GM21825 (cell line): Measurements from ENCODE around the gene UQCRC1.

Experiments used
- ATAC-seq: cut with Tn5 transposase; IDR thresholded peaks from one replicate; pipeline ENCODE4 v1.9.1; 2021; ENCODE audit warnings: mild to moderate bottlenecking, moderate library complexity; ENCODE audit not compliant: unreplicated experiment

UQCRC1 gene

DNA sequence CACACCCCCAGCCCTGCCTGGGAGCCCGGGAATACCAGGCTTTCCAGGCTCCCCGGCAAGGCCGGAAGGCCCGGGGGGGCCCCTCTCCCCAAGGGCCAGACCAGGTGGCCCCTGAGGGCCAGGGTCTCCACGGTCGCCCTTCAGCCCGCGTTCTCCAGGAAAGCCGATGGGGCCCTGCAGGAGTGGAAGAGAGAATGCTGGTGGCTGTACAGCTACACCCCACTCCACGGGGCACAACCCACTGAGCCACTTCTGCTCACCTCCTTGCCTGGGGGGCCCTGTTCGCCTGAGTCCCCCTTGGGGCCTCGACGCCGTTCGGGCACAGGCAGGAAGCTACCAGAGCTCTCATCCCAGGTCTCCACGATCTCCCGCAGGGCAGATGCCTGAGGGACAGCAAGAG lies 34.1 kb downstream of the UQCRC1 start:
- no peak for ATAC-seq

DNA sequence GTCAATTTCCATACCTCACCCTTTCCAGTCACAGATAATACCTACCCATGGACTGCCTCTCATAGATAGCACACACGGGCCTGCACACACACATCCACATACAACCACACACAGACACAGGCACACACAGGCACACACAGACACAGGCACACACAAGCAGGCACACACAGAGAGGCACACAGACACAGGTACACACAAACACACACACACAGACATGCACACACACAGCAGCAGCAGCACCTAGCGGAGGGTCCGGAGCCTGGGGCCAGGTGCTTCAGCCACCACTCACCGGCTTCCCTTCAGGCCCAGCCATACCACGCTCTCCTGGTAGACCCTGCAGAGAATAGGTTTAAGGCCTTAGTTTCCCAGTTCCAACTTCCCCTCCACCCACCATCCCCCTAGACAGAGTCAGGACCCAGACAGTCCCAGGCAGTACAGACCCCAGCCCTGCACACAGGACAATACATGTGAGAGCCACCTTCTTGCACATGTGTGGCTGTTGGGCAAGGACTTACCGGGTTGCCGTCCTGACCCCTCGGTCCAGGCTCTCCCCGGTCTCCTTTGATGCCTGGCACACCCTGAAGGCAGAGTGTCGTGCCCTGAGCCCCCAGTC lies 35.4 kb downstream of the UQCRC1 start:
- no peak for ATAC-seq

DNA sequence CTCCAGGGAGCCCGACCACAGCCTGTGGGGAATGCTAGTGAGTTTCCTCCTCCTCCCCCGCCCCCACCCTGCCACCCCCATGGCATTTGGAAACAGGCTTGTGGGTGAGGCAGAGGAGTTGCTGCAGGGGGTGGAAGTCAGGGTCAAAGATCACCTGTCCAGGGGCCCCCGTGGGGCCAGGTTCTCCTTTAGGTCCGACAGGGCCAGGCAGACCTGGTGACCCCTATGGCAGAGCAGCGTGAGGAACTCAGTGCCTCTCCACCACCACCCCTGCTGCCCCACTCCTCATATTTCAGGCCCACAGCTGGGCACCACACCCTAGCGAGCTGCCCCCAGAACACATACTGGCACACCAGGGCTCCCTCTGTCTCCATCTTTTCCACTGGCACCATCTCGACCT lies 36.9 kb downstream of the UQCRC1 start:
- no peak for ATAC-seq

DNA sequence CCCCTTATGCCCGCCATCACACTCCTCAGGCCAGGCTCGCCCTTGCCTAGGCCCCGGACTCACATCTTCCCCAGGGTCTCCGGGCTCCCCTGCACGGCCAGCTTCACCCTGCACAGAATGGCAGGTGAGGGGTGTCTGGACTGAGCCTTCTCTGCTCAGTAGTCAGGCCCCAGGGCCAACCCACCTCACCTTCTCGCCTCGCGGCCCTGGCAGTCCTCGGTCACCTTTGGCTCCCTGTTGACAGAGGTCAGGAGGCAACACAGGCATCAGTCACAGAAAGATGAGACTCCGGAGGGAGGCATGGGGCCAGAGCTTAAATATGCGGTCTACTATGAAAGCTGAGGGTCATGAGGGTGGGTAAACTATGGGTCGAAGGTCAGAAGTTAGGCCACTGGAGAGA lies 37.5 kb downstream of the UQCRC1 start:
- no peak for ATAC-seq

DNA sequence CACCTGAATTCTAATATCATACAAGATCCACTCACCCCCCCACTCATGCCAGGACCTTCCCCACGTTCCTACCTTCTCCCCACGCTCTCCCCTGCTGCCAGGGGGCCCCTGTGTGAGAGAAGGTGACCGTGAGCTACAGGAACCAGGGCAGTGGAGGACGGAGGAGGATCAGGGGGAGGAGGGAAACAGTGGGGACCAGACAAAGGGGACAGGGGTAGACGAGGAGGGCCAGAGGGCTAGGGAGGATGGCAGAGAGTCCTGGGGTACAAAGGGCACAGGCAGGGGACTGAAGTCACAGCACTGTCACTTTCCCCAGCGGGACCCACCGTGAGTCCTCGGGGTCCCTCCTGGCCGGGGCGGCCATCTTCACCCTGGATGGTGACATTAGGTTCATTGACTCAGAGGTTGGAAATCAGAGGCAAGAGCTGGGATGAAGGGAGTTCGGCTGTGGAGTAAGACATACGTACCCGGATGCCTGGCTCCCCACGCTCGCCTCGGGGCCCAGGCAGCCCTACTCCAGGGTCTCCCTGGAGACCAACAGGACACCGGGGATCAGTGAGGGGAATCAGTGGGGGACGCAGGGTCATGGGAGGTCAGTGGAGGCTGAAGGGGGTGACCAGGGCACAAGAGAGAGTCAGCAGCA lies 39.5 kb downstream of the UQCRC1 start:
- no peak for ATAC-seq

DNA sequence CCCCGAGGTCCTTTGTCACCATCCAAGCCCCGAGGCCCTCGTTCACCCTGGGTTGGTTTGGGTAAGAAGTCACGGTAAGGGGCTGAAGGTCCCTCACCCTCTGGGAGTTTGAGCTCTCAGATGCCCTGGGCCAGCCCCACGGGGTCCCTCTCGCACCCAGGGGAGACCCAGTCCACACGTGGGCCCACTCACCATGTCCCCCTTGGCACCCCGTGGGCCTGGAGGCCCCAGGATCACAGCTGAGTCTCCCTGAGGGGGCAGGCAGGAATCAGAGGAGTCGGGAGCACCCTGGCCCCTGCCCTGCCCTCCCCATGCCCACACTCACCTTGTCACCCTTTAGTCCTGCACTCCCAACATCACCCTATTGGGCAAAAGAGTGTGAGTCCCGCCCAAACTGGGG lies 40.0 kb downstream of the UQCRC1 start:
- no peak for ATAC-seq

DNA sequence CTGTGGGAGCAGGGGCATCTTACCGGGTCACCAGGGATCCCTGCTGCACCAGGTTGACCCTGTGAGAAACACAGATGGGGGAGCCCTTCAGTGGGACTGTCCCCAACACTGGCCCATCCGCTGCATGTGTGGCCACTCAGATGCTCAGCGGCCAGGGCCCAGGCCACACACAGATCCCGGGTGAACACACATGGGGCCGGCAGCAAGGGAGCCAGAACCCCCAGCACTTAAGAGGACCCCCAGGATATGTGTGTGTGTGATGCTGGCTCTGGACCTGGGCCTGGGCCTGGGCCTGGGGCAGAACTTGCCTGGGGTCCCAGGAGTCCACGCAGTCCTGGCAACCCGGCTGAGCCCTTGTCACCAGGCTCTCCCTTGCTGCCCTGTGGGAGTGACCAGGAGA lies 41.0 kb downstream of the UQCRC1 start:
- ATAC-seq, result no peak

DNA sequence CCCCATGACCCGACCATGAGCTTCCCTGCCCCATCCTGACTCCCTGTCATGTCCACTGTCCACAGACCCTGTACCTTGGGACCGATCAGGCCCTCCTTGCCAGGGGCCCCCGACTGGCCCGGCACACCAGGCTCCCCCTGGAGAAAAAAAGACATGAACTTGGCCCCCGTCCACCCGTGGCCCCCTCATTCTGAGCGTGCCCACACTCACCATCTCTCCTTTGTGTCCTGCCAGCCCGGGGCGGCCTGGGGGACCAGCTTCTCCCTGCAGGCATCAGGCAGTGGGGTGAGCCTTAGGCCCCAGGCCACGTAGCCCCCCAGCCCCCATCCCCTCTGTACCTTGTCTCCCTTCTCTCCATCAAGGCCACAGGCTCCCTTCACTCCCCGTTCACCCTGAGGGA lies 41.9 kb downstream of the UQCRC1 start:
- ATAC-seq, result no peak

DNA sequence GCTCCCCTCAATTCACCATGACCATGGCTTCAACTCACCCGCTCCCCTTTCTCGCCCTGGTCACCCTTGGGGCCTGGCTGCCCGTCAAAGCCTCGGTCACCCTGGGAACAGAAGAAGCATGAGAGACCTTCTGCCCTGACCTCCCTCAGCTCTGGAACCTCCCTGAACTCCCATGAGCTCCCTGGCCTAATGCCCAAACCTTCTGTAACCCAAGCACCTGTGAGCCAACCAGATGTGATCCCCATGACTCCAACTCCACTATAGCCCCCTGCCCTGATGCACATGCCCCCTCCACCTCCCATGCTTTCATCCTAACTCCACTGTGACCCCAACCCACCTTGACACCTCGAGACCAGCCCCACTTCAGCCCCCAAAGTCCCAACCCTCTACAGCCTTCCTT lies 42.4 kb downstream of the UQCRC1 start:
- no peak for ATAC-seq

DNA sequence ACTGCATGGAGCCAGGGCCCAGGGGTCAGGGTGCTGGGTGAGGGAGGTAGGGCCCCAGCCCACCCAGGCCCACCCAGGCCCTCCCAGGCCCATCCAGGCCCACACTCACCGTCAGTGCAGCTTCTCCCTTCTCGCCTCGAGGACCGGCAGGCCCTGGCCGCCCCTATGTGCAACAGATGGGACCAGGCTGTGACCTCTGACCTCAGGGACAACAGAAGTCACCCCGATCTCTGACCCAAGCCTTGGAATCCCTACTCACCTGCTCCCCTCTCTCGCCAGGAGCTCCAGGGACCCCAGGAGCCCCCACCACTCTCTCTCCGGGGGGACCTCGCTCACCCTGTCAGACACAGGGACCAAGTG lies 43.1 kb downstream of the UQCRC1 start:
- no peak for ATAC-seq

DNA sequence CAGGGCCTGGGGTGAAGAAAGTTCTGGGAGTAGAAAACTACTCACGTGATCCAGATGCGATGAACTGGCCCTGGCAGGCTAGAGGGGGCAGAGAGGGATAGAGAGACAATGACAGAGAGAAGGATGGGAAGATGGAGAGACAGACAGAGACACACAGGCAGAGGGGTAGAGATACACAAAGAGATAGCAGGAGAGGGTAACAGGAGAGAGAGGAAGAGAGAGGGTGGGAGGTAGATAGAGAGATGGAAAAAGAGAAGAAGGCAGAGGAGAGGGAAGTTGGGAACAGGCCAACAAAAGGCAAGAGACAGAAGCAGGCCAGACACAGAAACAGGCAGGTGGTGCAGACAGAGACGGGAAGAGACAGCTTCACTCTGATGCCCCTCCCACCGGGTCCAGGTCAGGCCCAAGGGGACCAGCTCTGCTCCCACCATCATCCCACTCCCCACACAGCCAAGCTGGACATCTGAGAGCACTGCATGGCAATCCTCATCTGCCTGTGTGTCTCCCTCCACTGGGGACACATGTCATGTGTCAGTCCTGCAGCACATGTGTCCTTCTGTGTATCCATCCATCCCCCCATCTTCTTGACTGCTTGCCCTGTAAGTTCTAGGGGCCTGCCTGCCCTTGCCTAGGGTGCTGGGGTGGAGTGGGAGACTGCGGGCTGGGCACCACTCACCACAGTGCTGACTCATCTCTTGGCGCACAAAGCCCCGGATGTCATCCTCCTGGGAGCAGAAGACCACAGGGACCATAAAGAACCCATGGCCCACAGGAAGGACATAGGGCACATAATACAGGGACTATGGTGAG lies 43.6 kb downstream of the UQCRC1 start:
- ATAC-seq, result no peak

DNA sequence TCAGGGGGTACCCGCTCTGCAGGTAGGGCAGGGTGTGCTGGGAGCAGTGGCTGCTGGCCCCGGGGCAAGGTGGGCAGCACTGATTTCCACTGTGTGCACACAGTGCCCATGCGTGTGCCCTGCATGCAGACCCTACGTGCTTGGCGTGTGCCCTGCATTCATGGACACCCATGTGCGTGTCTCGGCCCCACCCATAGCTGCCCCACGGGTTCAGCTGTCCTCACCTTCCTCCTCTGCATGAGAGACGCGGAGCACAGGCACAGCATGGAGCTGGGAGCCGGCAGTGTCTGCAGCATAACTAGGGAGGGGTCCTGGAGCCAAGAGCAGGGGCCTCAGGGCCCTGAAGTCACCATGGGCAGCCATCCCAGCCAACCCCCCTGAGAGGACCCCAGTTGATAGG lies 44.3 kb downstream of the UQCRC1 start:
- no peak for ATAC-seq

DNA sequence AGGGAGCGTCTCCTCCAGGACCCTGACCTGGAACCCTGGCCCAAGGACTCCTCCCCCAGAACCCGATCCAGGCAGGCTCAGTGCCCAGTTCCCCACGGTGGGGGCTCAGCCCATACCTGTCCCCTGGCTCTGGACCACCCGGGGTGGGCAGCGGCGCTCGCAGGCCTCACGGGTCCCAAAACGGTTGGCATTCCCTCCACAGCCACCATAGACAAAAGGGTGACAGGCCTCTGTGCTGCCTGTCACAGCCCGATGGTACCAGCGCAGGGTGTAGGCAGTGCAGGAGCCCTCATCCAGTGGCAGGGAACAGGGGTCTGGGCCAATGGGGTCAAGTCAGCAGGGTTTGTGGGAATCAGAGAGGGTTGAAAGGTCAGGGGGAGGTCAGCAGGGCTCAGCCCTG lies 44.8 kb downstream of the UQCRC1 start:
- no peak for ATAC-seq

DNA sequence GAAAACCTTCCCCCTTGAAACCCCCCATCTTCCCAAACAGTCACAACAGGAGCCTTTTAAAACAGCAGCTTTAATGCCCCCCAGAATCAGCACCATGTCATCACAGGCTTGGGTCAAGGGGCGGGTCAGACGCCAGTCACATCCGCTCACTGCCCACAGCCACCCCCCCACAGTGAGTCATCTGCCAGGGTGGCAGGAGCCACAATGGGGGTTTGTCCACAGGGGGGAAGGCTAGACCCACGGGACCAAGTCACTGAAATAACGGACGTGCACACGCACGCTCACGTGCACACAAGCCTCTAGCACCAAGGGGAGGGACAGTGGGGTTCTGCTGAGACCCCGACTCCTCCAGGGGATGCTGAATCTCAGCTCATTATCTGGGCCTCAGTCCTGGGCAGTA lies 45.4 kb downstream of the UQCRC1 start:
- no peak for ATAC-seq

DNA sequence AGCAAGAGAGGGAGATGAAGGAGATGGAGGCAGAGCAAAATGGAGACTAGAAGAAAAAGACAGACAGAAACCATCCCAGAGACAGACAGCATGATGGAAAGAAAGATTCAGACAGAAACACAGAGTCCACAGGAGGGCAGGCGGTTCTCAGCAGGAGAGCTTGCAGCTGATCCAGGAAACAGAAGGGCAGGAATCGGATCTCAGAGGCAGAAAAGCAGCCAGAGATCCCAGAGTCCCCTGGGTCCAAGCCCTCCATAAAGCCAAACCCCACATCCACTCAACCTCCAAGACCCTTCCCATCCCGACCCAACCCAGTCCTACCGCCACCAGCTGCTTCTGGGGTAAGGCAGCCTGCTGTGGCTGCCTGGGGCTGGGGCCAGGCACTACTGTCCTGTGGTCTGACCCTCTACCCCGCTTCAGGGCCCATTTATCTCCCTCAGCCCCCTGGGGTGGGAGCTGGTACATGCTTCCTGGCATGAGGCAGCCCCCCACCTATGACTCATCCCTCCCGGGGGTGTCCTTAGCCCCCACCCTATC lies 46.0 kb downstream of the UQCRC1 start, which contains the start of gene UCN2:
Gene UCN2 (minus strand): TSS at position 400 of the 537 bp plus-strand sequence. CDS start 657 bp downstream, outside the sequence.
- no peak for ATAC-seq

DNA sequence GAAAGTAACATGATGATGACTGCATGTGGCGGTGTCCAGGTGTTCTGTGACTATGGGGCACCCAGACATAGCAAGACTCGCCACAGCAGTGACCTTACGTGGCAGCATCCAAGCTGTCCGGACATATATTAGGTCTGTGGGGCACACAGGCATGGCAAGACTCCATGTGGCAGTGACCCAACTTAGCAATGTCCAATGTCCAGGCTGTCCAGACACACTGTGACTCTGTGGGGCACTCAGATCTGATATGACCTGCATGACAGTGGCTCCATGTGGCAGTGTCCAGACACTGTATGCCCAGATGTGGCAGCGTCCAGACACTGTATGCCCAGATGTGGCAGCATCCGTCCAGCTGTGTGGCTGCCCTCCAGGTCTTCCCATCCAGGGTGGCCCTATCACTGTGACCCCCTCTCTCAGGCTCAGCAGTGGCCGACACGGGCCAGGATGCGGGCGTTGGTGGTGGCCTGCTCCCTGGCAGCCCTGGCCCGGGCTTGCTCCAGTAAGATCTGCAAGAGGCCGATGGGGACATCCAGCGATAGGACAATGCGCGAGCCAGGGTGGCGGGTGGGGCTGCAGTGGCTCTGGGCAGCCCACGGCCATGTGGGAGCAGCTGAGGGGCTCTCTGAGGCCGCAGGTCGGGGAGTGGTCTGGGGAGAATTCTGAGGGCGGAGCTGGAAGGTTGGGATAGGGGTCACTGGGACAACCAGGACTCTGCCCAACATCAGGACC lies 46.9 kb downstream of the UQCRC1 start:
- no peak for ATAC-seq

DNA sequence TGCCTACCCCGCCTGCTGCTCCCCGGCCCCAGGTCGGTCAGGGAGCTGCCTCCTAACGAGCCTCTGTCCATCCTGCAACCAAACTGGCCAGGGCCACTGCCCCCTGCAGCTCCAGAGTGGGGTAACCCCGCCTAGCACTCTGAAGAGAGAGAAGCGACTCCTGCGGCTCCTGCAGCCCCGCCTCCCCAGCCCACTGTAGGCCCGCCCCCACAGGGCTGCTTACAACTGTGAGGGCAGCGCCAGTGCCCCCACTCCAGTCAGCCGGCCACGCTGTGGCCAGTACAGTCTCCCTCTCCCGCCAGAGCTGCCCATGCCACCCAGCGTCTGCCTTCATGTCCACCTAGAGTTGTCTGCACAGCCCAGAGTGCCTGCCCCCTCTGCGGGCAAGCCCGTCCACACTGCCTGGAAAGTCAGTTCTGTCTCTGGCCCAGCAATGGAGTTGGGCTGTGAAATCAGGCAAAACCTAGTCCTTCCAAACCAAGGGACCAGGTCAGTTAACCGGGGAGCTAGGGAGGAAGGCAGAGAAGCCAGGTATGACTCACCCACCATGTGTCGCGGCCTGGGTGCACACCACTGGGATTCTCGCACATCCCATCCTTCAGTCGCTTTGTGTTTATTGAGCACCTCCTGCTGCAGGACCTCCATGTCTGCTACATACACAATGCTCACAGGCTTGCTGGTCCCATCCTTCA lies 48.3 kb downstream of the UQCRC1 start:
- ATAC-seq, result no peak

DNA sequence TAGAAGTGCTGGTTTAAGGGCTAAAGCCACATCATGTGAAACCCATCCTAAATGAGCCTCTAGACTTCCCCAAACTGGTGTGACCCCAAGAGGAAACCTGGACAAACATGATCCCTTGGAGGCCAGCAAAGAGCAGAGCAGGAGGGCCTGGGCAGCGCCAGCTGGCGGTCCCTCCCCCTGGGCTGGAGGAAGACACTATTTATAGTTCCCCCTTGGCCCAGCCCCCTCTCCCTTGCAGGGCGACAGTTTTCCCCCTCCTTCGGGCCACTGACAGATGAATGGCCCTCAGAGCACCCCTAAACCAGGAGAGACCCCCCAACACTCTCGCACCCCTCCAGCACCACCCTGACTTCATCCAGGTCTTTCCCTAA lies 48.8 kb downstream of the UQCRC1 start:
- ATAC-seq, result no peak

DNA sequence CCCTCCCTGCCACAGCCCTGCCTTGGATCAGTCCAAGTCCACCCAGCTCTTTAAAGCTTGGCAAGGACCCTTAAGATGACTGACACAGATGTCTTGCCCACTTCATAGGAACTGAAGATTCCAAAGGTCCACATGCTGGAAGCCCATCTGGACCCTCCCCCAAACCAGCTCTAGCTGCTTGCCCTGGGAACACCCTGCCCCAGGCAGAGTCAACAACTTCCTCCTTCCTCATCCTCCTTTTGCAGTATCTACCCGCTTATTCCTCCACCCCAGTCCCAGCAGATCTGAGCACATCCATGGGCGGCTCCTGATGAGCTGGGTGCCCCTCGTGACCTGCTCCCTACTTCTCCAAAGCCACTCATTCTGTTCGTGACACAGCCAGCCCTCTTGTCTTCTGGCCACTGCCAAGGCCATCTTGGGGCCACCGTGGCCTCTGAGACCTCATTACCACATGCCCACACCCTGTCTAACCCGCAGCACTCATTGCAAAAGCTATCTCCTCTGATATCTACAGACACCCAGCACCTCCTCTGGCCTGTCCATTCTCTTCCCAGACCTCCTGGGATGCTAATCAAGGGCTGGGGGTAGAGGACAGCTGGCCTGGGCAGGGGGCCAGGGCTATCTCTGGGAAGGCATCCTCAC lies 50.8 kb downstream of the UQCRC1 start:
- no peak for ATAC-seq
